HG02610 (cell line): ENCODE results near the gene COLEC11.

ENCODE experiments used
- ATAC-seq: cut with Tn5 transposase; IDR thresholded peaks from one replicate; pipeline ENCODE4 v1.9.1; 2021; ENCODE audit warnings: mild to moderate bottlenecking, moderate library complexity; ENCODE audit not compliant: unreplicated experiment

Gene COLEC11

DNA sequence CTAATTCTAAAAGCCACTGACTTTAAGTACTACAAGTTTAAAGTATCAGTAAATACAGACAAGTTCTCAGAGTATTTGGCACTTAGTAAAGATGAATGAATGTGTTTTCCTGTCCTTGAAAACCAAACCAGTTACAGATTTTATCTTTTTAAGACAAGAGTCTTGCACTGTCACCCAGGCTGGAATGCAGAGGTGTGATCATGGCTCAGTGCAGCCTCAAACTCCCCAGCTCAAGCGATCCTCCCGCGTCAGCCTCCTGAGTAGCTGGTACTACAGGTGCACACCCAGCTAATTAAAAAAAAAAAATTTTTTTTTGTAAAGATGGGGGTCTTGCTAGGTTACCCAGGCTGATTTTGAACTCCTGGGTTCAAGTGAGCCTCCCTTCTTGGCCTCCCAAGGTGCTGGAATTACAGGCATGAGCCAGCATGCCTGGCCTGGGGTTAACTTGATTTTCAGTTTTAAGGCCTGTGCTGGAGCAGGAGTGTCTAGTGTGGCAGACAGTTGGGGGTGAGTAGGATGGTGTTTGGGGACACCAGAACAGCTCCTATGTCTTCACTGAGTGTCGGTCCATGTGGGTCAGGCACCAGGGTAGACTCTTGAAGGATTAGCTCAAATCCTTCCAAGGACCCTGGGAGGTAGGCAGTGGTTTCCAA, 10.2 kb upstream of the COLEC11 start:
- no peak for ATAC-seq

DNA sequence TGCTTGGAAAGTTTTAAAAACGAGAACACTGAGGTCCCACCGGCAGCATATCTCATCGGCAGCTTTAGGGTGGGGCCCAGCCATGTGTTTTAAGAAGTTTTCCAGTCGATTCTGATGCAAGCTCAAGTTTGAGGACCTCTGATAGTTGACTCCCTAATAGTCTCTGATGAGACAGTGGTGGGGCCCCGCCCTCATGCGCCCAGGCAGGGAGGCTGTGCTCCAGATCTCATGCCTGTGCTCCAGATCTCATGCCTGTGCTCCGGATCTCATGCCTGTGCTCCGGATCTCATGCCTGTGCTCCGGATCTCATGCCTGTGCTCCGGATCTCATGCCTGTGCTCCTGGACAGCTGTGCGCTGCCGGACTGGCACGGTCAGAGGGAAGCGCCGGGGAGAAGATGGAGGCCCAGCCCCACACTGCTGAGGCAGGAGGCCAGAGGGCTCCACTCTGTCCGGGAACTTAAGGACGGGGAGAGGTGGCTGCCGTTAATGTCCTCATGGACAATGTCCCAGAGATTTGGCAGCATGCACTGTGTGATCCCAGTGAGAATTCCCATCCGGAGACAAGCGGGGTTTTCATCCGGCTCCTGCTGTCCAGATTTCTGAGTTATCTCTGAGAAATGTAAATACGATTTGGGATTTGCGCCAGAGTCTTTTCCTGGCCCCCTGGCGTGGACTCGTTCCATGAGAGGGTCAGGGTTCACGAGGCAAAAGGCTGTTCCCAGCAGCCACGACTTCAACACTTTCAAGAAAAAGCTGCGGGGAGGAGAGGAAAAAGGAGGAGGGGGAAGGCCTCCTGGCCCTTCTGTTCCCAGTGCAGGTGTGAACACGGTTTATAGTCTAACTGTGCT, 9.4 kb upstream of the COLEC11 start:
- ATAC-seq = no peak

DNA sequence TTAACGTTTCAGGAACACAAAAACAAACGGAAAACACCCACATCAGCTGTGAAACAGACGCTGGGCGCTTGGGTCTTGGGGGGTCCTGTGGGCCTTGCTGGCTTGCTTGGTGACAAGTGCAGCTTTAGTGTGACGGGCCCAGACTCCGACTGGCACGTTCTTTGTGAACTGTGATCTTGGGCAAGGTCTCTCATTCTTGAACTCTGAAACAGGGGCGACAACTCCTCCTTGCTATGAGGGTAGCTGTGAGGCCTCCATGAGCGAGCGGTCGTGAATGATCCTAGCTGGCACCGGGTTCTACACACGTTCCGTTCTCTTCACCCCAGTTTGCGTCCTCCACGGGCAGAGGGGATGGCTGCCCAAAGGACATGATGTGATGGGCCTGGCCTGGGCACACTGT, 8.7 kb upstream of the COLEC11 start:
- no peak for ATAC-seq

DNA sequence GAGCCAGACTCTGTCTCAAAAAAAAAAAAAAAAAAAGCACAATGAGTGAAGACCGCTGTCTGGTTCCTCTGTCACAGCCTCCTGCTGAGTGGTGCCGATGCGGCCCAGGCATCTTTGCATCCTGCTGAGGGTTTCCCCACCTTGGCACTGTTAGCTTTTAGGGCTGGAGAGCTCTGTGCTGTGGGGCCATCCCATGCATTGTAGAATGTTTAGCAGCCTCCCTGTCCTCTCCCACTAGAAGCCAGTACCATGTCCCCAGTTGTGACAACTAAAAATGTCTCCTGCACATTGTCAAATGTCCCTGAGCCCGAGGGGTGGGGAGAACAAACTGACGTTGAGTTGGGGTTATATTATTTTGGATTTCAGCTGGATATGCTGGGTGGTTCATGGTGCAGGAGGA, 7.9 kb upstream of the COLEC11 start:
- no peak for ATAC-seq

DNA sequence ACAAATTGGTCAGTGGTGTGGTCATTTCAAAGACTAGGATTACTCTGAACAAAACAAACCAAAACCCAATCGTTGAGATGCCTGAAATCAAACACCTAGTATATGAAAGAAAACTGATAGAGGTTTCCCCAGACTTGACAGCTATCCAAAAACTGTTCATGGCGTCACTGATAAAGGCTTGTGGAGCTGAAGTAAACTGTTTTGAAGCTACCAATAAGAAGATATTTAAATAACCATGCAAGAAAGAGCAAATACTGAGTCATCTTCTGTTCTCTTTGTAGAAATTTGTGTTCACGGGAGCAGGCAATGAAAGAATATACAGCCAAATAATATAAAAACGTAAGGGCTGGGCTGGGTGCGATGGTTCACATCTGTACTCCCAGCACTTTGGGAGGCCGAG, 7.5 kb upstream of the COLEC11 start:
- ATAC-seq = no peak

DNA sequence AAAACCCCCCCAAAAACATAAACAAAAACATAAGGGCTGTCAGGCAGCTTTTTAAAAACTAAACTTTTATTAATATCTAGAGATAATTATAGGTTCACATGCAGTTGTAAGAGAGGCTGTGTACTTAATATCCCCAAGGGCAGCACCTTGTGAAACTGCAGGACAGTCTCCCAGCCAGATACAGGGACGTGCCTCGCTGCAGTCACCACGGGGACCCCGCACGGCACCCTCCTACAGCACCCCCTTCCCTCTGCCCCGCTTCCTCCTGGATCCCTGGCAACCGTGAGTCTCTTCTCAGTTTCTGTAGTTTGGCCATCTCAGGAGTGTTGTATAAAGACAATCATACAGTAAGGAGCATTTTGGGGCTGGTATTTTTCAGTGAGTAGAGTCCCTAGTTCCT, 6.8 kb upstream of the COLEC11 start:
- no peak for ATAC-seq

DNA sequence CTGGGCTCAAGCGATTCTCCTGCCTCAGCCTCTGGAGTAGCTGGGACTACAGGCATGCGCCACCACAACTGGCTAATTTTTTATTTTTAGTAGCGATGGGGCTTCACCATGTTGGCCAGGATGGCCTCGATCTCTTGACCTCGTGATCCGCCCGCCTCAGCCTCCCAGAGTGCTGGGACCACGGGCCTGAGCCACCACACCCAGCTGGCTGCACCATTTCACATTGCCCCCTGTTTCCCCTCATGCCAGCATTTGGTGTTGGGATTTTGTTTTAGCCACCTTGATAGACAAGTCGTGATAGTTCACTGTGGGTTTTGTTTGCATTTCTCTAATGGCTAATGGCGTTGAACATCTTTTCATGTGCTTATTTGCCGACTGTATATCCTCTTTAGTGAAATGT, 5.8 kb upstream of the COLEC11 start:
- ATAC-seq = no peak

DNA sequence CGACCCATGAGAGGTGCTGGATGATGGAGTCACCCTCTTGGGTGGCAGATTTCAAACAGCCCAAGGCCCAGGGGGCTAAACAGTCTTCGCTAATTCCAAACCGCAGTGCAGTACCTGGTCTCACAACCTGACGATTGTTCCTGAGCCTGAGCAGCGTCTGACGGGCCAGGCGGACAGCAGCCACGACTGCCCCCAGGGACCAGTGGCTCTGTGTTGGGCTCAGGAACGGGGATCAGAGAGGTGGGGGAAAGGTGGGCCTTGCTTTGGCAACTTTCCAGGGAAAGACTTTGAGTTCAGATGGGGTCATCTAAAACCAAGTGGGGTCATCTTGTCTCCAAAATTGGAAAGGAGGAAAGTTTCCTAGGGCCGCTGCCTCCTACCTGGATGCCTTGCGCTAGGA, 492 bp downstream of the COLEC11 start:
- ATAC-seq = no peak

DNA sequence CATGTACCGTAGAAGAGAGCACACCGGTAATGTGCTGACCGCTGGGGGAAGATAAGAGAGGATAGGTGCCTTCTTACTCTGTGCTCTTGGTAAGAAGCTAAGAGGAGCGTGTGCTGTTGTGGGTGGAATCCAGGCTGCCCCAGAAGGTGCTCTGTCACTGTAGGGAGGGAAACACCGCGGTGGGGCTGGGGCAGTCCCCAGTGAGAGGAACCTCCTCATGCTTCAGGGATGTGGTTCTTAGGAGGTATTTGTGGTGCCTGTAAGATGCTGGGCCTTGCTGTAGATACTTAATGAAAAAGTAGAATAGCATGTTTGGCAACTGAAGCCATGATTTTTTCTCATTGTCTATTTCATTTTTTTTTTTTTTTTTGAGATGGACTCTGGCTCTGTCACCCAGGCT, 1.1 kb downstream of the COLEC11 start:
- ATAC-seq = peak; percentile 97

DNA sequence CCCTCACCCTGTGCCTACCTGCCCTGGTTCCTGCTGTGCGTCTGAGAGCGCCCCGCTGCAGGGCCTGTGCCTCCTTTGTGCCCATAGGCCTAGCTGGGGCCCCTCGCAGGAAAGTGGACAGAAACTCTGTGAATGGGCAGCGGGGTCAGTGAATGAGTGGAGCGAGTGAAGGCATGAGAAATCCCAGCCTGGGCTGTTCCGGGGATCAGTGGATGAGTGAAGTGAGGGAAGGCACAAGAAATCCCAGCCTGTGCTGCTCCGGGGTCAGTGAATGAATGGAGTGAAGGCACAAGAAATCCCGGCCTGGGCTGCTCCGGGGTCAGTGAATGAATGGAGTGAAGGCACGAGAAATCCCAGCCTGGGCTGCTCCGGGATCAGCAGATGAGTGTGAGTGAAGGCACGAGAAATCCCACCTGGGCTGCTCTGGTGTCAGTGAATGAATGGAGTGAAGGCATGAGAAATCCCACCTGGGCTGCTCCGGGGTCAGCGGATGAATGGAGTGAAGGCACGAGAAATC, 2.0 kb downstream of the COLEC11 start:
- ATAC-seq = no peak

DNA sequence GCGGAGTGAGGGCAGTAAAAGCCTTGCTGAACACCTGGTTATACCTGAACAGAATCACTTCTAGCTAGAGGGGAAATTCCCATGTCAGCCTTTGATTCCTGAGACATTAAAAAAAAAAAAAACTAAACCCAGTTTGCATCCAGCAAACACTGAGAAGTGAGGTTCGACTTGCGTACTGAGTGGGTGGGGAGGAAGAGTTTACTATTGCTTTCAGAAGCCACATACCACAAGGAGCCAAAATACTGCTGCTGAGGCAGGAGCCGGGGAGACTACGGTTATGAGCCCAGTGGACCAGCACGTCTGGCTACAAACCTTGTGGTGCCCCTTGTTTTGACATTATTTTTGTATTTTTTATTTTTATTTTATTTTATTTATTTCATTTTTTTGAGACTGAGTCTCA, 2.7 kb downstream of the COLEC11 start:
- peak; percentile 34 for ATAC-seq

DNA sequence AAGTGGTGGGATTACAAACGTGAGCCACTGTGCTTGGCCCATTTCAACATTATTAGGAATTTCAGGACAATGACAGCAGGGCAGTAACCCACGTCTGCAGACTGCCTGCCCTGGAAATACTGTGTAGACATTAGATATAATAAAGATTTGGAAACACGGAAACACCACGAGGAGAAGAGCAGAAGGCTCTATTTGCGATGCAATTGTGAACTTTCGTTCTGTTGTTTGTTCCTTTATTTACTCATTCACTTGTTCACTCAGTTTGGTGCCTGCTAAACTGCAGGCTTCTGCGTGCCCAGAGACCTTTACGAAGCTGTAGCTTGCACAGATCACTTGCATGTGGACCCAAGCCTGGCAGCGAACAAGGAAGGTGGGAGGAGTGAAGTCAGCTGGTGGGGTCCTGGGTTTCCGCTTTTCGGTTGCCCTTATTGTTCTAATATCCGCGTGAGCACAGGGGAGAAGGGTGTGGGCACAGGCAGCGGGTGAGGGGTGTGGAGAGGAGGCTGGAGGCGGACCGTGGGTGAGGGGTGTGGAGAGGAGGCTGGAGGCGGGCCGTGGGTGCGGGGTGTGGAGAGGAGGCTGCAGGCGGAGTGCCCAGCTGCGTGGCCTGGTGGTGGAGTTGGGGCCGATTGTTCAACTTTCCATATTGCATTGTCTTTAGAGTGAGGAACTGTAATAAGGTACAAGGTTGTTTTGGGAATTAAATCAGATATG, 3.4 kb downstream of the COLEC11 start:
- ATAC-seq = no peak

DNA sequence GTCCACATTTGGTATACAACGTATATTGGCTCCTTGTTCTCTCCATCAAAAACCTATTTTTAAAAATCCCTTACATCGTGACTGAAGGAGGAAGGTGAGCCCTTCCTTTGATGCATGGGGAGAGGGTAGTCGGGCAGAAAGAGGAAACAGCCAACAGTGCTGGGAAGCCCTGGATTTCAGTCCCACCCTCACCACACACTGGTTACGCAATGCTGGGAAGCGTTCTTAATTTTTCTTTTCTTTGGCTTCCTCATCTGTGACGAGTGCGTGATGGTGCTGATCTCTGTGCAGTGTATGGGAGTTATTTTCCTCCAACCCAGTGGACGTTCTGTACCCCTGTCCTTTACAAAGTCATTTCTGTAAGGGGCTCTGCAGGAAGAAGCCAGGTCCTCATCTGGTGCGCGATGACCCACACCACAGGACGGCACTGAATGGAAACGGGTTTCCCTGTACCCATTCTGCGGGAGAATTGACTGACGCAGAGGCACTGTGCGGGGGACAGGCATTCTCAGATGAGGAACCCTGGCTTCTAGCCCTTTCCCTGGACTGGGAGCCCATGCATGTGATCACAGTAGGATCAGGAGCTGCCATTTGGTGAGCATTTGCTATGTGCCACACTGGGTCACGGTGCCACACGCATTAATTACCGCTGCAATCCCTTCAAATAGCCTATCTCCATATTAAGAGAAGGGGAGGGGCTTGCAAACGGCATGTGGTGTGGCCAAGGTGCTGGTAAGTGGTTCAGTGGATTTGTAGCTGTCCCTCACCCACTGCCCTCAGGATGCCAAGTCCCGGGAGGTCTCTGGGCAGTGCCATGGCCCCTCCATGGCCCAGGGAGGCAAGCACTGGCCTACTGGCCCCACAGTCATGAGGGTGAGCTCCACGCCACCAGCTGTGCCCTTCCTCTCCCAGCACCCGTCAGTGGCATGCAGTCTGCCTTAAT, 4.3 kb downstream of the COLEC11 start:
- ATAC-seq = no peak

DNA sequence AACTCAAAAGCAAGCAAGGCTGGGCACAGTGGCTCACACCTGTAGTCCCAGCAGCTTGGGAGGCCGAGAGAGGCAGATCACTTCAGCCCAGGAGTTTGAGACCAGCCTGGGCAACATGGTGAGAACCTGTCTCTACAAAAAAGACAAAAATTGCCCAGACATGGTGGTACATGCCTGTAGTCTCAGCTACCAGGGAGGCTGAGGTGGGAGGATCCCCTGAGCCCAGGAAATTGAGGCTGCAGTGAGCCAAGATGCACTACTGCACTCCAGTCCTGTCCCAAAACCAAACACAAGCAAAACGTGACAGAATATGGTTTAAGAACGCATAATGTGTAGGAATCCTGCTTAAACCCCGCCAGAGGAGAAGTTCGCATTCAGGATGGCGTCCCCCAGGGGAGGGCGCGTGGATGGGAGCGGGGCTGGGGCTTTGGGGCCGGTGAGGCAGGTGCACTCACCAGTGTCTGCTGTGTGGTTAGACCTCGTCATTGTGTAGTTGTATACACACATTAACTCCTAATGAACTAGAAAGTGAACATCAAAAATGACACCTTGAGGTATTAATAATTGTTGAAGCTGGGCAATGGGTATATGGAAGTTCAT, 5.4 kb downstream of the COLEC11 start:
- no peak for ATAC-seq

DNA sequence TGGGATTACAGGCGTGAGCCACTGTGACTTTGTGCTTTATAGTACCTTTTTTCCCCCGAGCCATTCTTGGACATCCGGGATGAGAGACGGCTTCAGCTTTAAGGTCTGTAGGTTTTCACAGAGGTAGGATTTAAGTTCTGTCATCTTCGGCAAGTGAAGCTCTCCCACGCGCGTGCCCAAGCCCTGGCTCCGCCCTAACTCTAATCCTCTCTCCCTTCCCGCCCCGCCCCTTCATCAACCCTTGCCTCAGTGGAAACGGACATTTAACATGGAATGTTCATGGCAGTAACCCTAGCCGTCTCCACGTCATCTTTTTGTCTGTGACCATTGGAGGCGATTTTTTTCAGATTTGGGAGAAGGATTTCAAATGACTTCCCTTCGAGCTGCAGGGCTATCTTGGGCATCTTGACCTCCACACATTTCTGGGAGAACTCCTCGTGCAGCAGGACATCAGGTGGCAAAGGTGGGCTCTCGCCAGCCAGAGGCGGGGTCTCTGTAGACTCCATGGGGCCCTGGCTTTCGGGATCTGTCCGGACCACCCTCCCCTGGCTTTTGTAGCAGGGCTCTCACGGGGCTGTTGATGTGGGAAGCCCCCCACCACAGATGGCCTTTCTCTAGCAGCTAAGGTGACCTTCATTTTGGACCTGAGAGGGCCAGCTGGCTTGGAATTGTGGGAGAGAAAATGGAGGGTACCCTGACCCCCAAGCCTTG, 6.8 kb downstream of the COLEC11 start:
- ATAC-seq = no peak

DNA sequence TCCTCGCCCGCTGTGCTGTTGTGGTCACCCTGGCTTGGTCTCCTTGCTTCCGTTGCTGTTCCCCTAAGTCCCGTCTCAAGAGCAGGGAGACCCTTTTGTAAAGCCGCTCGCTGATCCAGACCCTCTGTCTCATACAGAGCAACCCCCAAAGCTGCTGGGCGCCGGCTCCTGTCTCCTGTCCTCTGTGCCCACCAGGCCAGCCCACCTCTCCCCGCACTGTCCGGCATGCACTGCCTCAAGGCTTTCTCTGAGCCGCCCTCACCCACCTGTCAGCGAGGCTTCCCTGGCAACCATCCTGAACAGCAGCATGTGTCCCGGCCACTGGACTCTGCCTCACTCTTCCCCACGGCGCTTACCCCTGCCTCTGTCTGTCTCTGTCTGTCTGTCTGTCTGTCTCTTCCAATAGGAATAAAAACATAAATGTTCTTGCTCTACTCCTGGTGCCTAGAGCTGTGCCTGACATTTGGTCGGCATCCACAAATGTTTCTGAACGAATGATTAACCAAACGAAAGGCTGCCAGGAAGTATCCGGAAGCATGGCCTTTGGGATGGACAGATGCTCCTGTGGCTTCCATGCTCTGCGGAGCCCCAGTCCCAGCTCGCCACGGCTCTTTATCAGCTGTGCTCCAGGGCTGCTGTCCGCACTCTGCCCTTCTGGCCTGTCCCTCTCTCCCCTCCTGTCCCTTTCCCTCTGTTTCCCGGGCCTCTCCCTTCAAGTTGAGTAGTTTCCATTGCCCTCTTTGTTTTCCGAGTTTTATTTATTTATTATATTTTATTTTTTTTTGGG, 7.8 kb downstream of the COLEC11 start:
- no peak for ATAC-seq

DNA sequence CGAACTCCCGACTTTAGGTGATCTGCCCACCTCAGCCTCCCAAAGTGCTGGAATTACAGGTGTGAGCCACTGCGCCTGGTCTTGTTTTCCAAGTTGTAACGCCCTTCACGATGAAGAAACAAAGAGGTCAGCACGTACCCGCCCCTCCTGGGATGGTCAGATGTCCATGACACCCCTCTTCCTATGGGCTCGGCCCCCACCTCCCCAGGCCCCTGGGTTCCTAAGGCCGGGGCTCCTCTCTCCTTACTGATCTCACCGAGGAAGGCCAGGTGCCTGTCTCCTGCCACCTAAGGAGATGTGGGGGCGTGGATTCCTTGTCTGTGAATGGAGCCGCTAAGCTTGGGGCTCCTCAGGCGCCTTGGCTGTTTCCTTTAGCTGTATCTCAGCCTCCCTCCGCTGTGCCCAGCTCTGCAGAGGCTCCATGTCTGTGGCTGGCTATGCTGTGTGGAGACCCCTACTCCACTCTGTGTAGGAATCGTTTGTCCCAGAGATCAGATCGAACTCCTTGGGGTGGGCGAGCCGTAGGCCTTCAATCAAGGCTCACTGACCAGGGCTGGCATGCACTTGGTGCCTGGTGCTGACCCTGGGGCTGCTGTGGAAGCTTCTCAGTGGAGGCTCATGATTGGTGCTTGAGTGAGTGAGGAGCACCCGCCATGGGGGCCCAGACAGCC, 8.8 kb downstream of the COLEC11 start:
- no peak for ATAC-seq

DNA sequence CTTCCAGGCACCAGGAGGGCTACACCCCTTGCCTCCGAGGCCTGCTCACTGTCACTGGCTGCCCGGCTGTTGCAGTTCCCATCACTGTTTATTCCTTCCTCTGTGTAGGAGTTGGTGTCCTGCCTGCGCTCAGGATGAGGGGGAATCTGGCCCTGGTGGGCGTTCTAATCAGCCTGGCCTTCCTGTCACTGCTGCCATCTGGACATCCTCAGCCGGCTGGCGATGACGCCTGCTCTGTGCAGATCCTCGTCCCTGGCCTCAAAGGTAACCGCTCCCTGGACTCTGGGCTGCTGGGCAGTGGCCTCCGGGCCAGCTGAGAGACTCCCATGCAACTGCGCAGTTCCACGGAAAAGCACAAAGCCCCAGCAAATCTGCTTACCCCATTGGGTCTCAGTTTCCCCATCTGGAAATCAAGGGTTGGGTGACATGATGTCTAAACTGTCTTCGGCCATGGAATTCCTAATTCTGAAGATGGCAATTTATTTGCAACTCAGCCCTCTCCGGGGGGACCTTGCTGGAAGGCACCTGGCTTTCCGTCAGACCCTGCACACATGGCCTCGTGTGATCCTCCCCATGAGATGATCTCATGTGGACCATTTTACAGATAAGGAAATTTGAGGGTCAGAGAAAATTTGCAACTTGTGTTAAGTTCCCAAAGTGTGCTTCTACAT, 9.4 kb downstream of the COLEC11 start:
- ATAC-seq = no peak
